Loucy (cell line): ENCODE data around the gene SCYL2.

Experiments used
- H2AFZ ChIP-seq: fragments of 200-600 bp; sonication (generic); 2 replicates; pipeline ENCODE4 v1.6.0; 2016; ENCODE audit warnings: antibody characterized with exemption, mild to moderate bottlenecking, low read length, moderate library complexity
- H3F3A ChIP-seq: fragments of 200-600 bp; 2 replicates; pipeline ENCODE4 v1.6.0; 2016; ENCODE audit warnings: antibody characterized with exemption, low read depth, mild to moderate bottlenecking
- H3K27me3 ChIP-seq: fragments of 200-600 bp; sonication (generic); 2 replicates; pipeline ENCODE4 v1.6.1; 2014; ENCODE audit warnings: low read length, mild to moderate bottlenecking; ENCODE audit not compliant: insufficient read depth, poor library complexity, severe bottlenecking
- H3K36me3 ChIP-seq: fragments of 200-600 bp; sonication (generic); 2 replicates; pipeline ENCODE4 v1.6.1; 2016; ENCODE audit warnings: low read length; ENCODE audit not compliant: insufficient read depth
- H3K4me1 ChIP-seq: fragments of 200-600 bp; sonication (generic); 2 replicates; pipeline ENCODE4 v1.5.1; 2014; ENCODE audit warnings: low read length, mild to moderate bottlenecking; ENCODE audit not compliant: insufficient read depth, poor library complexity, severe bottlenecking
- H3K4me2 ChIP-seq: fragments of 200-600 bp; sonication (generic); 2 replicates; pipeline ENCODE4 v1.6.0; 2014; ENCODE audit warnings: antibody characterized with exemption, low read length, low read depth, mild to moderate bottlenecking; ENCODE audit not compliant: poor library complexity, severe bottlenecking
- H3K4me3 ChIP-seq: fragments of 200-600 bp; sonication (generic); 2 replicates; pipeline ENCODE4 v1.5.1; 2014; ENCODE audit warnings: low read length, mild to moderate bottlenecking, mixed read lengths; ENCODE audit not compliant: poor library complexity, severe bottlenecking
- H3K79me2 ChIP-seq: fragments of 200-600 bp; sonication (generic); 2 replicates; pipeline ENCODE4 v1.6.1; 2014; ENCODE audit warnings: low read length; ENCODE audit not compliant: insufficient read depth
- H3K9ac ChIP-seq: fragments of 200-600 bp; sonication (generic); 2 replicates; pipeline ENCODE4 v1.6.0; 2014; ENCODE audit warnings: mild to moderate bottlenecking, low read depth, low read length, moderate library complexity; ENCODE audit not compliant: poor library complexity, severe bottlenecking
- H3K9me2 ChIP-seq: fragments of 200-600 bp; sonication (generic); replicated peaks from 2 replicates; pipeline ENCODE4 v1.6.1; 2016; ENCODE audit warnings: low read depth, low read length, mixed read lengths
- H3K9me3 ChIP-seq: fragments of 200-600 bp; sonication (generic); 2 replicates; pipeline ENCODE4 v1.6.1; 2014; ENCODE audit warnings: mild to moderate bottlenecking, antibody characterized with exemption, low read length, low read depth; ENCODE audit not compliant: insufficient read depth
- H4K20me1 ChIP-seq: fragments of 200-600 bp; sonication (generic); 2 replicates; pipeline ENCODE4 v1.6.0; 2014; ENCODE audit warnings: antibody characterized with exemption, low read length, mild to moderate bottlenecking; ENCODE audit not compliant: insufficient read depth, poor library complexity, severe bottlenecking
- CTCF ChIP-seq: fragments of 200-600 bp; sonication (generic); conservative IDR thresholded peaks from 2 replicates; pipeline ENCODE4 v1.5.1; 2014; ENCODE audit warnings: mild to moderate bottlenecking, antibody characterized with exemption, low read length
- EZH2phosphoT487 ChIP-seq: fragments of 200-600 bp; IDR thresholded peaks from 2 replicates; pipeline ENCODE4 v1.6.1; 2018; ENCODE audit warnings: antibody characterized with exemption, mild to moderate bottlenecking, moderate library complexity, borderline replicate concordance

Gene SCYL2

GRCh38 chr12:100238801-100239200 is 28.2 kb upstream of the SCYL2 start:
- TF ChIP-seq CTCF (no peak), EZH2phosphoT487 (no peak)
- Histone ChIP-seq H3K27me3 (no peaks in the 10 kb centered on the region), H3F3A (no peaks in the 10 kb centered on the region), H3K9me3 (no peaks in the 10 kb centered on the region), H3K79me2 (no peaks in the 10 kb centered on the region), H4K20me1 (no peaks in the 10 kb centered on the region), H3K36me3 (no peaks in the 10 kb centered on the region), H3K9ac (no peak overlapping the region), H3K4me3 (no peak overlapping the region), H3K4me1 (no peaks in the 10 kb centered on the region), H2AFZ (no peak overlapping the region), H3K4me2 (no peak overlapping the region), H3K9me2 (no peaks in the 10 kb centered on the region)

GRCh38 chr12:100239589-100239988 is 27.4 kb upstream of the SCYL2 start:
- TF ChIP-seq EZH2phosphoT487, result no peak
- no peak for TF ChIP-seq CTCF
- no peaks in the 10 kb centered on the region for H3K9me2 ChIP-seq
- H3K4me2 ChIP-seq, result no peak overlapping the region

GRCh38 chr12:100243137-100243536 is 23.8 kb upstream of the SCYL2 start:
- H2AFZ ChIP-seq, result no peak overlapping the region
- no peaks in the 10 kb centered on the region for H4K20me1 ChIP-seq
- H3K27me3 ChIP-seq, result no peaks in the 10 kb centered on the region
- no peak overlapping the region for H3K9ac ChIP-seq
- no peak for TF ChIP-seq CTCF
- no peak for TF ChIP-seq EZH2phosphoT487
- no peaks in the 10 kb centered on the region for H3K36me3 ChIP-seq
- H3K9me2 ChIP-seq, result no peaks in the 10 kb centered on the region
- H3K4me2 ChIP-seq, result no peak overlapping the region
- no peaks in the 10 kb centered on the region for H3K9me3 ChIP-seq
- H3K4me1 ChIP-seq, result no peaks in the 10 kb centered on the region
- no peaks in the 10 kb centered on the region for H3F3A ChIP-seq
- no peak overlapping the region for H3K4me3 ChIP-seq
- H3K79me2 ChIP-seq, result no peaks in the 10 kb centered on the region

More at GRCh38 chr12:100239589-100239988, 27.4 kb upstream of the SCYL2 start:
- Histone ChIP-seq H3K79me2 (no peaks in the 10 kb centered on the region), H2AFZ (no peak overlapping the region), H3K4me1 (no peaks in the 10 kb centered on the region), H3K4me3 (no peak overlapping the region), H3K36me3 (no peaks in the 10 kb centered on the region), H3K9ac (no peak overlapping the region), H3F3A (no peaks in the 10 kb centered on the region), H3K27me3 (no peaks in the 10 kb centered on the region), H3K9me3 (no peaks in the 10 kb centered on the region), H4K20me1 (no peaks in the 10 kb centered on the region)
